GM19438 (cell line): ENCODE measurements around the gene CFAP46.
"Not testable (repeated sequence)": the region's sequence is repeated elsewhere in the genome, so short reads cannot be mapped to it uniquely, and the experiment has no call there.

Source experiments
- ATAC-seq: cut with Tn5 transposase; IDR thresholded peaks from one replicate; pipeline ENCODE4 v1.9.1; 2021; ENCODE audit warnings: low read depth; ENCODE audit not compliant: unreplicated experiment

CFAP46 gene

DNA sequence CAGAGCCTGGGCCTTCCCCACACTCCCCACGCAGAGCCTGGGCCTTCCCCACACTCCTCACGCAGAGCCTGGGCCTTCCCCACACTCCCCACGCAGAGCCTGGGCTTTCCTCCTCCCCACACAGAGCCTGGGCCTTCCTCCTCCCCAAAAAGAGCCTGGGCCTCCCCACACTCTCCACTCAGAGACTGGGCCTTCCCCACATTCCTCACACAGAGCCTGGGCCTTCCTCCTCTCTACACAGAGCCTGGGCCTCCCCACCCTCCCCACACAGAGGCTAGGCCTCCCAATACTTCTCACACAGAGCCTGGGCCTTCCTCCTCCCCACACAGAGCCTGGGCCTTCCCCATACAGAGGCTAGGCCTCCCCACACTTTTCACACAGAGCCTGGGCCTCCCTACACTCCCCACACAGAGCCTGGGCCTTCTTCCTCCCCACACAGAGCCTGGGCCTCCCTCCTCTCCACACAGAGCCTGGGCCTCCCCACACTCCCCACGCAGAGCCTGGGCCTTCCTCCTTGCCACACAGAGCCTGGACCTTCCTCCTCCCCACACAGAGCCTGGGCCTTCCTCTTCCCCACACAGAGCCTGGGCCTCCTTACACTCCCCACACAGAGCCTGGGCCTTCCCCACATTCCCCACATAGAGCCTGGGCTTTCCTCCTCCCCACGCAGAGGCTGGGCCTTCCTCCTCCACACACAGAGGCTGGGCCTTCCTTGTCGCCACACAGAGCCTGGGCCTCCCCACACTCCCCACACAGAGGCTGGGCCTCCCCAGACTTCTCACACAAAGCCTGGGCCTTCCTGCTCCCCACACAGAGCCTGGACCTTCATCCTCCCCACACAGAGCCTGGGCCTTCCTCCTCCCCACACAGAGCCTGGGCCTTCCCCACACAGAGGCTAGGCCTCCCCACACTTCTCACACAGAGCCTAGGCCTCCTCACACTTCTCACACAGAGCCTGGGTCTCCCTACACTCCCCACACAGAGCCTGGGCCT is 10.8 kb downstream of the CFAP46 start:
- not testable (repeated sequence) for ATAC-seq

DNA sequence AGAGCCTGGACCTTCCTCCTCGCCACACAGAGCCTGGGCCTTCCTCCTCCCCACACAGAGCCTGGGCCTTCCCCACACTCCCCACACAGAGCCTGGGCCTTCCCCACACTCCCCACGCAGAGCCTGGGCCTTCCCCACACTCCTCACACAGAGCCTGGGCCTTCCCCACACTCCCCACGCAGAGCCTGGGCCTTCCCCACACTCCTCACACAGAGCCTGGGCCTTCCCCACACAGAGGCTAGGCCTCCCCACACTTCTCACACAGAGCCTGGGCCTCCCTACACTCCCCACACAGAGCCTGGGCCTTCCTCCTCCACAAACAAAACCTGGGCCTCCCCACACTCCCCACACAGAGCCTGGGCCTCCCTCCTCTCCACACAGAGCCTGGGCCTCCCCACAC is 11.7 kb downstream of the CFAP46 start:
- not testable (repeated sequence) for ATAC-seq

DNA sequence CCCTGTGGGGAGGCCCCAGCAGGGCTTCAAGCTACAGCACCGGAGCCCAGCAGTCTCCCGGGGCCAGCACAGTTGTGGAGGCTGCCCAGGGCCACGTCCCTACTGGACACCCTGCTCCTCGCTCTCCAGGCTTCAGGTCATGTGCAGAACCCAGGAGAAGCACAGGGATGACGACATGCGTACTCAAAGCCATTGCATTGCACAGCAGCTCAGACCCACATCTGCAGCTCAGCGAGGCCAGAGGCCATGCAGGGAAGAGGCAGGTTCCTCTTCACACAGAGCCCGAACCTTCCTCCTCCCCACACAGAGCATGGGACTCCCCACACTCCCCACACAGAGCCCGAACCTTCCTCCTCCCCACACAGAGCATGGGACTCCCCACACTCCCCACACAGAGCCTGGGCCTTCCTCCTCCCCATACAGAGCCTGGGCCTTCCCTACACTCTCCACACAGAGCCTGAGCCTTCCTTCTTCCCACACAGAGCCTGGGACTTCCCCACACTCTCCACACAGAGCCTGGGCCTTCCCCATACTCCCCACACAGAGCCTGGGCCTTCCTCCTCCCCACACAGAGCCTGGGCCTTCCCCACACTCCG is 12.3 kb downstream of the CFAP46 start:
- ATAC-seq = no peak

DNA sequence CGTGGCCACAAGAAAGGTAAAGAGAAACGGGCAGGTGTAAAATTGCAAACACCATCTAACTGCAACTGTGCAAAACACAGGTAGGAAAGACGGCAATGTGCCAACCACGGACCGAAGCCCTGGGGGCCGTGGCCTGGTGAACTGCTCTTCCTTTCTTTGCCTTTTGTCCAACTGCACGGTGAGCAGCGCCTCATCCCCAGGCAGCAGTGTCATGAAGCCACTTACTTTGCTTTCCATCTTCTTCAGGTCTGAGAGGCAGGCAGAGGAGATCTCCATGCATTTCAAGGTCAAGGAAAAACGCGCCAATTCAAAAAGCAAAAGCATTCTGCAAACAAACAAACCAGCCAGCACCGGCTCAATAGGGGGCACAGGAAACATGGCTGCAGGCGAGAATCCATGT is 12.9 kb downstream of the CFAP46 start:
- ATAC-seq = no peak

DNA sequence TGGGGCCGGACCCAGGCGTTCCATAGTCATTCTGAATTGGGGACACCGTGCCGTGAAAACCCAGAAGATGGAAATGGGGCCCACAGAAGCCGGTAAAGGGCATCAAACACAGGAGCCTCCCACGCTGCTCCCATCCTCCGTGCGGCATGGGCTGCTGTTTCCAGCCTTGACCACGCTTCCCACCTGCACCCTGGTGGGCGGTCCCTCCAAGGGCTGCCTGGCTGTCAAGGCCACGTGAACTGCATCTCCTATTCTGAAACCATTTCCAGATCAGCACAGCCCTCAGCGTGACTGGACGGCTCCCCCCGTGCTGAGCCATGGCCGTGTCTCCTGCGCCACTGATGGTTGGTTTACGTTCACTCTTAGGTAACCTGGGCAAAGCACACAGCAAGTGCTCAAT is 14.1 kb downstream of the CFAP46 start:
- ATAC-seq = no peak

DNA sequence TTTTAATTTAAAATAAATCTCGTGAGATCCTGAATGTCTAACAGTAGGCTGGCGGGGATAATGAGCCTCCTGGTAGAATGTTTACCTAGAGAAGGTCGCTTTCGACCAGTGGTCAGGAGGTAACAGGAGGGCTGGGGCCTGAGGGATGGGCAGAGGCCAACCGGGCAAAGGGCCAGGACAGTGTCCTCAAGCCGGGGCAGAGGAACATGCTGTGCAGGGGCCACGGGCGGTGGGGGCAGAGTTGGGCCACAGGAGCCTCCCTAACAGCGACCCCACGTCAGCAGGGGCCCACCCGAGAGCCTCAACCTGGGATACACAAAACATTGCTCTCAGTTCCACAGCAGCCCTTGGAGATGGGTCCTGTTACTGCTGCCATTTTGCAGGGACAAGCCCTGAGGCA is 14.5 kb downstream of the CFAP46 start:
- ATAC-seq = no peak

DNA sequence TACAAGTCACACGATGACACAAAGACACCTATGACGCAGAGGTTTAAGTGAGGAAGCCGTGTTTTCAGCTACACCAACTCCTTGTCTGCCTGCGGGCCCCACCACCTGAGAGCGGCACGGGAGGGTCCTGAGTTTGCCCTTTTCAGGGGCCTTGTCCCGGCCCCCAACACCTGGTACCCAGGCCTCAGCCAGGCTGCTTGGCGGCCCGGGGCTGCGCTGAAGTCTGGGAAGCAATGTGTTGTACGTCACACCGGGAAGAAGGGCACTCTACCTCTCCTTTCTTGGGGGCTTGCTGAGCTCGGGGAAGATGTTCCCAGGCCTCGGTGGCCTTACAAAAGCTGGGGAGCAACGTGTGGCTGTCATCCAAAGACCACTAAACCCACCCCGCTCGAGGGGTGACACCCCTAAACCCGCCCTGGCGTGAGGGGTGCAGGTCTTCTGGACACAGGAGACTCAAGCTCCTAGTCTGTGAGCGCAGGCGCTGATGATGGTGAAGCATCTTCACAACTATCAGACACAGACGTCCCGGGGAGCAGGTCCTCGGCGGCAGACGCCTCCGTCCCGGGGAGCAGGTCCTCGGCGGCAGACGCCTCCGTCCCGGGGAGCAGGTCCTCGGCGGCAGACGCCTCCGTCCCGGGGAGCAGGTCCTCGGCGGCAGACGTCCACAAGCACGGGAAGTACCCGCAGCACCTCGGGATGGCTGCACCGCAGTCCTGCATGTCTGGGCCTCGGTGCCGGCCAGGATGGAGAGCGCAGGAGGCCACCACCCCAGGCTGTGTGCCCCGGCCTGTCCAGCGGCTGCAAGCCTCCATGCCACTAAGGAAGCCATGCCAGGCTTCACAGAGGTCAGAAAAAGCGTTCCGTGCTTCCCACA is 15.4 kb downstream of the CFAP46 start:
- ATAC-seq = no peak

DNA sequence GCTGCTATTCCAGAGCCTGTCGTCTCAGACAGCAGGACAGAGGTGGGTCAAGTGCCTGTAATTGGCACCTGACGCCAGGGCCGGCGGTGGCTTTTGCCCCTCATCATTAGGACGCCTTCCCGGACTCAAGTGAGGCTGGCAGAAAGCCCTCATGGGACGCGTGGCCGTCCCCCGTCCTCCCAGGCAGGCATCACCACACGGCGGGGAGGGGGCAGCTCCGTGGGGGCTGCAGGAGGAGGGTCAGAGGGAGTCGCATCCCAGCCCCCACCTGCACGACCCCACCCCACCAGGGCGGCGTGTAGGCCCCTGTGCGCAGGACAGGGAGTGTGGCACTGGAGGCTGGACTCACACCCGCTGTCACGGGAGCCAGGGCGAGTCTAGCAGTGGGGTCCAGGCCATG is 16.3 kb downstream of the CFAP46 start:
- ATAC-seq = no peak

DNA sequence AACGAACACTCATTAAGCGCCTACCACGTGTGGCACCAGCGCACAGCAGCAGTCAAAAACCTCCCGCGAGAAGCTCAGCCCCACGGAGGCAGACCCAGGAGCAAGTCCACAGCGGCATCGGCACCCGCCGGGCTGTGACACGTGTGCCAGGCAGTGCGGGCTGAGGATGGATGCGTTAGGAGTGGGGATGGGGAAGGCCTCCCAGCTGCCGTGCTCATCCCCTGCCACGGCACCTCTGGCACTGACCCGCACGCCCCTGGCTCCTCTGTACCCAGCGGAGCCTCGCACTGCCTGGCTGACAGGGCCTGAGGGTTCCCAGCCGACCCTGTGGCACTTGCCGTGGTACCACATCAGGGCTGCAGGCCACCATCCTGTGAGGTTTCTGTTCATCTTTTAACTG is 16.8 kb downstream of the CFAP46 start:
- ATAC-seq = no peak

DNA sequence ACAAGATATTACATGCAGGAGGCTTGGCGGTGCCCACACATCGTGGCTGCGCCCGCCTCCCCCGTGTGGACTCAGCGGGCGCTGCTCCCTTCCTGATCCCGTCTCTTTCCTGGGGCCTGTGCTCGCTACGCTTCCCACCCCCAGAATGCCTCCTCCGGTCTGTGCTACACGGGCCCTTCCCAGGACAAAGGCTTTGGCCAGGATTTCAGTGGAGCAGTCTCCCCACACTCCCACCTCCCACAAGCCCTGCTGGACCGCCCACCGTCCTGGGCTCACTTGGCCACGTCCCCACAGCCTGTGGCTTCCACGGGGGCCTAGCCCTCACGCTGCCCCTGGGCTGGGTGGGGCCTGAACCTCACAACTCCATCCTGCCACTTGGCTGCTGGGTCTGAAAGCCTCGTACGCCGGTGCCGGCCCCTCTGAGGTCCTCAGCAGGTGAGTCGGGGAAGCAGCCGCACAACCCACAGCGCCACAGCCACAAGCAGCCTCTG is 17.3 kb downstream of the CFAP46 start:
- ATAC-seq = no peak

DNA sequence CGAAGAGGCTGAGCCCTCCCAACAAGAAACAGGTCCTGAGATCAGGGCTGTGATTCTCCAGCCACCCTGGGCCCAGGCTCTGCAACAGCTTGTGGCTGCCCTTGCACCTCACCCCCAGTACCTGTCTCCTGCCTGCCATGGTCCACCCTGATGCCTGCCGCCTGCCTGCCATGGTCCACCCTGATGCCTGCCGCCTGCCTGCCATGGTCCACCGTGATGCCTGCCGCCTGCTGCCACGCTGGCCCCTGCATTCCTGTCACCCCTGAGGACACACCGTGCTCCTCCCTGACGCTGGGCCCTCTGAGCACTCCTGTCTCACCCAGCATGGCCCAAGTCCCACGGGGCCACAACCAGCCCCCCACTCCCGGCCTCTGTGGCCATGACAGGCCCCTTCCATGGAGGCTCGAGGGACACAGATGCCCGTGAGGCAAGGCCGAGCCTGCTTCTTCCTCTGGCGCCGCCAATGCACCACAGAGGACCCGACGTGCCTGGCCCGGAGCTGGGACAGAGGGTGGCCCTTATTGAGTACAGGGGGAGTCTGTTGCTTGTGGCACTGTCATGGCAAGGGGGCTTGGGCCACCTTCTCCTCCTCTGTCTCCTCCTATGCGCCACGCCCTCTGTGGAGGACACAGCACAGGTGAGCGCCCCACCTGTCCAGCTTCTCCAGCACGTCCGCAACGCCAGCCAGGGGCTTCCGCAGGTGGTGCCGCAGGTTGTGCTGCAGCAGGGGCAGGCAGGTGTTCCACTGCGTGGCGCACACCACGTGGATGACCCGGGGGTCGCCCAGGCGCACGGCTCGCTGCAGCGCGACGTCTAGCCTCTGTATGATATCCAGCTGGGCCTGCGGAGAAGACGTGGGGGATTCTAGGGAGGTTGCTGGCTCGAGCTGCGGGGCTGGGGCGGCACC is 18.1 kb downstream of the CFAP46 start:
- no peak for ATAC-seq

DNA sequence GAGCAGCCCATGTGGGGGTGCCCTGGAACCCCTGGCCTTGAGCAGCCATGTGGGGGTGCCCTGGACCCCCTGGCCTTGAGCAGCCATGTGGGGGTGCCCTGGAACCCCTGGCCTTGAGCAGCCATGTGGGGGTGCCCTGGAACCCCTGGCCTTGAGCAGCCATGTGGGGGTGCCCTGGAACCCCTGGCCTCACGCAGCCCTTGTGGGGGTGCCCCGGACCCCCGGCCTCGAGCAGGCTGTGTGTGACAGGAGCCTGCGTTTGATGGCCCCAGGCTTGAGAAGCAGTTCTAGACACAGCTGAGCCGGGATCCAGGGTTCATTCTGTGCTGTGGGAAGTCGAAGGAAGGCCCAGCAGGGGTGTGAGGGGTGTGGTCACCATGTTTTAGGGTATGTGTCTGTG is 19.0 kb downstream of the CFAP46 start:
- not testable (repeated sequence) for ATAC-seq

DNA sequence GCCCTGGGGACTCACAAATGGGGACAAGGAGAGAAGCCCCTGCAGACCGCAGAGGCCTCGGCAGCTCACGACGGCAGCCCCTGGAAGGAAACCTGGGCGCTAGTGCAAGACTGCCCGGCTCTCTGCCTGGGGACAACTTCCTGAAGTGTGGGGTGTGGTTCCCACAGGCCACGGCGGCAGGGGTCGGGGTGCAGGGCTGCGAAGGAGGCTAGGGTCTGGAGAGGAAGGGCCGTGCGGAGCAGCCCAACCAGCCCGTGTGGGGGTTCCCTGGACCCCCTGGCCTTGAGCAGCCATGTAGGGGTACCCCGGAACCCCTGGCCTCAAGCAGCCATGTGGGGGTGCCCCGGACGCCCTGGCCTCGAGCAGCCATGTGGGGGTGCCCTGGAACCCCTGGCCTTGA is 19.5 kb downstream of the CFAP46 start:
- ATAC-seq = no peak

DNA sequence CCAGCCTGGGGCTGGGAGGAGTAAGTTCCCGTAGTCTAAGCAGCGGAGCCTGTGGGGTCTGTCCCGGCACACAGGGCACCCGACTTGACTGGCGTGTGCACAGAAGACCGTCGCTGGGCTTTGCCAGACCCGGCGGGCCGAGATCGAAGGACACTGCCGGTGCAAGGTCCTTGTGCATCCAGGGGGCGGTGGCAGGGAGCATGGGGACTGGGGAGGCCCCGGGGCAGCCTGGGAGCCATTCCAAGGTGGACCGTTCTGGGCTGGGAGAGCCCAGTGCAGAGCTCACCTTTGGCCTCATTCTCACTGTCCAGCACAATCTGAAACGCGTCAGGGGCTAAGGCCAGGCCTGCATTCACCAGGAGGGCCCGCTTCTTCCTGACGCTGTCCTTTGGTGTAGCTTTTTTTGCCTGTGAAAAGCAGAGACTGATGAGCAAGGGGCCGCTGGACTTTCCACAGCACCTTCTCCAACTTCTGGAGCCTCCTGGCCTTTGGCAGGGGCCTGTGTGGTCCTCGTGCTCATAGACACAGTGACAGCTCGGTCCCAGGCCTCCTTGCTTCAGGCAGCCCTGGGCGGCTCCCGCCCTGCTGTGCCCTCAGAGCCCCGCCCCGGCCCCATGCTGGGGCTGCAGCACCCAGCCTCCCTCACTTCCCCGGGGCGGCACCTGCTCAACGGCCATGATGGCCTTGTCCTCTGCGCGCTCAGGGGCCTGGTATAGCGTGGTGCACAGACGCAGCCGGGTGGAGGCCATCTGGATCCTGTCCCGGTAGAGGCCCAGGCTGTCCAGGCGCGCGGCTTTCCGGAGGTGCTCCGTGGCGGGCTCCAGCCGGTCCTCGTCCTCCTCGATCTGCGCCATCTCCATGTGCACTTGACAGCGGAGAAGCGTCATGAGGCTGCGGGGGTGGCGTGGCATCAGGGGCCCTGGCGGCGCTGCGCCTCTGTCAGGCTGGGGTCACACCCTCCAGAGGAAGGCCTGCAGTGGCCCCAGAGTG is 20.3 kb downstream of the CFAP46 start:
- ATAC-seq = no peak

DNA sequence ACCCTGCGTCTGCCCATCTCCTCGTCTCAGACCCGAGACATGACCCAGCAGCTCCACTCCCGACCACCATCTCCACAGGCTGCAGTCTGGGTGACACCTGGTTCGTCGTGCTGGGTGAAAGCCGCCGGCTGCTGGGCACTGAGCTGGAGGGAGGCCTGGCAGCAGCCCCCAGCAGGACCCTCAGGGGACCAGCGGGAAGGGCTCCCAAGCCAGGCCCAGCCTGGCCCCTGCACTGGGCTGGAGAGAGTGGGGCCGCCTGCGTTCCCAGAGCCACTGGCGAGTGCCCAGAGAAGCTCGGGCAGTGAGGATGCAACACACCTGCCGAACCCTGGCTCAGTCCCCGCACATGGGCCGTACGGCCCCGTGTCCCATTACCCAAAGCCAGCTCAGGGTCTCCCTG is 21.3 kb downstream of the CFAP46 start:
- no peak for ATAC-seq

DNA sequence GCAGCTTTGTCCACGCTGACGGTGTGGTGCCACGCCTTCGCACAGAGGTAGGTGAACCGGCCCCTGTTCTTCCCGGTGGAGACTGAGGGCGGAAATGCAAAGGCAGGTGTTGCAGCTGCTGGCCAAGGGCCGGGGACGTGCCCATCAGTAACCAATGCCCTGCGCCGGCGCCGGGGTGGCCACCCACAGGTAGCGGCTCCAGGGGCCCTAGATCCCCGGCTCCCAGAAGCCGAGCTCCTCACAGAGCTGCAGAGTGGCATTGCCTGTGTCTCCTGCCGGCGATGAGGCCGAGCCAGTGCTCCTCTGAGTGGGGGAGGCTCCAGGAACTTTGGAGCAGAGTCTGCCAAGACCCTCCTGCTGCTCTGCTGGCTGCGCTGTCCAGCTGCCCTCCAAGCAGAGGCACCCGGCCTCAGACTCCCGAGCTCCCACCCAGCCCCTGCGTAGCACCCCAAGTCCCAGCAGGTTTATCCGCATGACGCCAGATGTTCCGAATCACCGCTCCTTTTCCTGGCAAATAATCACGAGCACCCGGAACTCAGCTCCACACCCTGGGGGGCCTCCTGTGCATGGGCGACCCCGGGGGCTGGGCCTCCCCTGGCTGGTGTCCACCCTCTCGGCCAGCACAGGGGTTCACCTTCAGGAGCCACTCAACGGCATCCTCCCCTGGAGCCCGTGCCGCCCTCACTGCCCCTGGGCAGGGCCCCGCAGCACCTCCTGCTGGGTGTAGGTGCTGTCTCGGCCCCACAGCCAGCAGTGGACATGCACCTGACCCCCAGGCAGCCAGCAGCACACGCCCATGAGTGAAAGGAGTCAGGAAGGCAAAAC is 22.1 kb downstream of the CFAP46 start:
- no peak for ATAC-seq

DNA sequence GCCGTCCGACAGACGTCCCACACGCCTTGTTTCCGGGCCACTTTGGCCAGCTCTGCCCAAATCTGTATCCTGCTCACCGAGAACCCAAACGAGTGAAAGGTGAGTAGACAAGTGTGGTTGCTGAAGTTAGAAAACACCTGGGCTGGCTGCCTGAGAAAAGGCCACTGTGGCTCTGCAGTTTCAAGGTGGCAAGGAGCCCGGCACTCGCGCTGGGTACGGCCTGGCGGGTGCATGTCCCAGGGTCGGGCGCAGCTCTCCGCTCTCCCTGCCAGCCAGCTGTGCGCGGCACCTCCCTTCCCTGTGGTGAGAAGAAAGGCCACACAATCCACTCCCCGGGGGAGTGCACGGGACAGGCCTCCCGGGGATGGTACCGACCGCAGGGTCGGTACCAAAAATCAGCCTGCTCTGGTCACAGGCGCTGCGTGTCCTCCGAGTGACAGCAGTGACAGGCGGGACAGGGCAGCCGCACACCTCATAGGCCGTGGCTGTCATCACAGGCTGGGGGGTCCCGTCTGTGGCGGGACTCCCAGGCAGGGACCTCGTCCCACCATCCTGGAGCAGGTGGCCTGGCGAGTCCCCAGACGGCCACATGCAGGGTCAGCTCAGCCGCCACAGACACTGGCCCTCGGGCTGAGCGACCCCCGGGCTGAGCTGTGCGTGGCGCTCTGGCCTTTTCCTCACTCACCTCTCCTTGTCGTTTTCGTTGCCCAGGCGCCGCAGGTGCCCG is 22.8 kb downstream of the CFAP46 start:
- ATAC-seq = no peak
